Right kidney (tissue), 1 donor: Measurements from ENCODE around the gene LPAR1.

Experiments
- DNase-seq: peaks from one replicate; pipeline ENCODE4 v3.0.0-alpha.2; 2016

The LPAR1 gene

GRCh38 chr9:111000202-111000601 lies 38.1 kb downstream of the LPAR1 start:
- DNase-seq, result no peak

DNA sequence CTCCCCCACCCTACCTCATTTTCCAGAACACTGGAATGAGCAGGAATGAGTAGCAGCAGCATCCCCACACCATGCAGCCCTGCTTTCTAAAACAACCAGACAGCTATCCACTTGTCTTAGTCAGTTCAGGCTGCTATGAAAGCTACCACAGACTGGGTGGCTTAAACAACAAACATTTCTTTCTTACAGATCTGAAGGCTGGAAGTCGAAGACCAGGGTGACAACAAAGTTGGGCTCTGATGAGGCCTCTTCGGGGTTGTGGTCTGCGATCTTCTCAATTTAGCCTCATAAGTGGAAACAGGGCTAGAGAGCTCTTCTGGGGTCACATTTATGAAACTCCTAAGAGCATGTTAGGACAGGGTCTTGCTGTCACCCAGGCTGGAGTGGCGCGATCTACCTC lies 38.9 kb downstream of the LPAR1 start:
- DNase-seq, result no peak

GRCh38 chr9:110997847-110998246 lies 40.4 kb downstream of the LPAR1 start:
- no peak for DNase-seq

DNA sequence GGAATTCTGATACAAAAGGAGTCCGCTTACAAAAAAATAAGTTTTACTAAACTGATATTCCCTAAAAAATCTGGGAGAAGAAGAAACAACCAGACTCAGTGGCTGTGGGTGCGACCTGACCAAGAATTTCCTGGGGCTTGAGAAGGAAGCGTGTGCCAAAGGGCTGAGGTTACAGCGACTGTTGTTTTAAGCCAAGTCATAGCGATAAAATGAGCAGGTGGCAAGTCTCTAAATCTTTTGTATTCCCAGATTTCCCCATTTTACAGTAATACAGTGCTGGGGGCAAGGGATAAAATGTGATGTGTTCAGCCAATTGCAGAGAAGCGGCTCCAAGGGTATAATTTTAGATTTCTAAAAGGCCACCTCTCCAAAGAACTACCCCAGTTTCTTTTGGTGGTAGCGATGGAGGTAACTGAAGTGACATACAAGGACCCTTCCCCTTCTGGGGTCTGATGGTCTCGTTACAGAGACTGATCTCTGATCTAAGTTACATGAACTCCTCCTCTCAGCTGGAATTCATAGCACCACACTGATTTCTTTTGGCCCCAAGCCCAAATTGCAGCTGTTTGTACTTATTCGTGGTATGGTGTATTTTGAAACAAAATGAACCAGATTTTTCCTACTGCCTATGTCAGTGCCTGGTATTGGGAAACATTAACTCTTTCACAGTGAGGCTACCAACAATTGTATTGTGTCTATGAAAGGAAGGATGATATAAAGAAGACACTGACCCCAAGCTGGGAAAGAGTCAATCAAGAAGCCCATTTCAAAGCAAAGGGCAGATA lies 41.6 kb downstream of the LPAR1 start:
- DNase-seq, result no peak

GRCh38 chr9:110995420-110996340 lies 42.6 kb downstream of the LPAR1 start:
- no peak for DNase-seq

- DNase-seq, result no peak
These were observed 43.5 kb downstream of the LPAR1 start for GRCh38 chr9:110994771-110995241.

DNA sequence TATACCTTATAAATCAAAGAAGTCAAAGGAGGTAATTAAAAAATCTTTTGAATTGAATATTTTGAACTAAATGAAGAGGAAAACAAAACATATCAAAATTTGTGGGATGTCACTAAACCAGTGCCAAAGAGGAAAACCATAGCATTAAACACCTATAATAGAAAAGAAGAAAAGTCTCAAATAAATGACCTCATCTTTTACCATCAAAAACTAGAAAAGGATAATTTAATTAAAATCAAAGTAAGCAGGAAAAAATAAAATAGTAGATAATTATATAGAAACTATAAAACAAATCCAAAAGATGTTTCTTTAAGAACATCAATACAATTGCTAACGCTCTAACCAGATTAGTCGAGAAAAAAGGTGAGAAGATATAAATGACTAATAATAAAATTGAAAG lies 47.8 kb downstream of the LPAR1 start:
- DNase-seq, result no peak

DNA sequence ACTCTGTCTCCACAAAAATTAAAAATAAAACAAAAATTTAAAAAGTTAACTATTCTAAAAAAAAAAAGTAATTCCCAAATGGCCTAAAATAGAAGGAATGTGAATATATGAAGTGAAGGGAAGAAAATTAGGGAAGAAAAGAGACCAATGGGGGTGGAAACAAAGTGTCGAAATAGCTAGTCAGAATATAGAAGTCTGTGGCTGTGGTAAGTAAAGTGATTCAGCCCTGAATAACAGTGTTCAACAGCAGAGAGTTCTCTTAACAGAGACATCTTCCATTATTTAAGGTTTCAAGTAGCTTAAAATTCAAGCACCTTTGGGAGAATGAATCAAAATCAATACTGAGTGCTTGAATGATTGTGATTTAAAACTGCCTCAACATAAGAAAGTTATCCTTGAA lies 51.7 kb downstream of the LPAR1 start:
- no peak for DNase-seq

DNA sequence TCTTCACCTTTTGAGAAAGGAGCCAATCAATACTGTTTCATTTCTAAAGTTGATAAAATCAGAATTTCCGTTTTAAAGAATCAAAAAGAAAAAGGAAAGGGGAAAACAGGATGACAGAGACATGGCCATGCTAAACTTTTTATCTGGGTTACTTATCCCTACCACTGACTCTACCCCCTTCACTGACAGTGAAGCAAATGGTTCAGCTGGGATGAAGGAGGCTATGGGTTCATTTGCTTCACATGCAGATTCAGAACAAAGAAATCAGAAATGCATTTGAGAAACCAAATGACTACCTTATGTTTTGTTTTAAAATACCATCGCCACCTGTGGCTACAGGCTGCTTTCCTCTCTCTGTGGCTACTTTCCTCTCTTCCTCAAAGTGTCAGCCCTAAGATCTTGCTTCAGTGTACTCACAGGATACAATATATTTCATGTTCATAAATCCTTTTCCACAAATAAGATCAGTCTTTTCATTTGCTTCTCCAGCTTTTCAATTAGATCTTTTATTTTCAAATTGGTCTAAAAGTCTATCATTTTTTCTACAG lies 53.3 kb downstream of the LPAR1 start:
- DNase-seq, result no peak

DNA sequence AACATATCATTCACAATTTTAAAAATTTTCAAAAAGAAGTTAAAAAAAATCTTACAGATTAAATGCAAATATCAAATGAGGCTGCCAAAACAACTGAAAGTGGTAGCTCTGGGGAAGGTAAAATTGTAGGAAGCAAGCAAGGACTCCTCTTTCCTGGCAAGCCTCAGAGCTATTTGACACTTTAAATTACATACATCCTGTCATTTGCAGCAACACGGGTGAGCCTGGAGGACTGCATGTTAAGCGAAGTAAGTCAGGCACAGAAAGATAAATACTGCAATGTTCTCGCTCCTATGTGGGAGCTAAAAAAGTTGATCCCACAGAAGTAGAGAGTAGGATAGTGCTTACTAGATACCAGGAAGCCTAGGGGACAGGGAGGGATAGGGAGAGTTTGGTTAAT lies 58.0 kb downstream of the LPAR1 start:
- no peak for DNase-seq

- no peak for DNase-seq
These were observed 58.6 kb downstream of the LPAR1 start for GRCh38 chr9:110979636-110980035.

GRCh38 chr9:110978516-110978915 lies 59.8 kb downstream of the LPAR1 start:
- no peak for DNase-seq

DNA sequence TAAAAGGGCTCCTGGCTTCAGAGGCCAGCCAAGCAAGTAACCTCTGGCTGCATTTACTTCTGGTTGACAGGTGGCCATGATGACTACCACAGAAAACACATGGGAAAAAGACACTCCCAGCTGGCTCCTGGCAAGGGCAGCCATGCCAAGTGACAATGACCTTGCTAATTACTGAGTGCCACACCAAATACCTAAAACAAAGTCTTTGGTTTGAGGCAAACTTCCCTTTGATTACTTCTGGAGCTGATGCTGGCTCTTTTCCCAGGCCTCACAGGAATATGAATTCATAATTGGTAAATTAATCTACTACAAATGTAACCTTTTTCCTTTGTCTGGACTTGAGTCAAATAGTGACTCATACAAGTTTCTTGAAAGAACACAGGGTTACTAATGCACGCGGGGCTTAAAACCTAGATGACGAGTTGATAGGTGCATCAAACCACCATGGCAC lies 61.0 kb downstream of the LPAR1 start:
- DNase-seq, result no peak

DNA sequence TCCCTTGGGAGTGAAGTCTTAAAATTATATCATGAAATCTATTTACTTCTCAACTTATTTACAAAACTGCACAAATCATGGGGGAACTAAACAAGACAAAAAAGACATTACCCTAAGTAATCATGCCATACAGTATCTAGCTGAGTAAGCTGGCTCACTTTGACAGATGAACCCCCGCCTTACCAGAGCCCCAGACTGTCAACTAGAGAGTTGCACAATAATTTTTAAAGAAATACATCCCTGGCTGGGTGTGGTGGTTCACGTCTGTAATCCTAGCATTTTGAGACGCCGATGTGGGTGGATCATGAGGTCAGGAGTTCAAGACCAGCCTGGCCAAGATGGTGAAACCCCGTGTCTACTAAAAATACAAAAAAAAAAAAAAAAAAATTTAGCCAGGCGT lies 62.3 kb downstream of the LPAR1 start:
- DNase-seq, result no peak

DNA sequence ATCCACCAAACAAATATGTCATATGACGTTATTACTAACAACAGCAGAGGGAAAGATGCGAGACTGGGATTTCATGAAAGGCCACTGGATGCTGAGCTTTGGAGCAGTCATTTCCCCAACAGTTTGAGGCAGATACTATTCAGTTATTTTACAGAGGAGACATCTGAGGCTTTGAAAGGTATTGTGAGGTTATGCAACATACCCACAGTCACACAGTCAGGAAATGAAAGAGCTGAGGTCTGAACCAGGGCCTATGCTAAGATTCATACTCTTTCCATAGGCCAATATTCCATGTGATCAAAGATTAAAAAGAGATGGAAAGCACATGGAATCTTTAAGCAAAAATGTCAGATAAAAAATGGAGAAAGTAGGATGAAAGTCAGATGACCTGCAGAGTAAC lies 63.0 kb downstream of the LPAR1 start:
- no peak for DNase-seq

DNA sequence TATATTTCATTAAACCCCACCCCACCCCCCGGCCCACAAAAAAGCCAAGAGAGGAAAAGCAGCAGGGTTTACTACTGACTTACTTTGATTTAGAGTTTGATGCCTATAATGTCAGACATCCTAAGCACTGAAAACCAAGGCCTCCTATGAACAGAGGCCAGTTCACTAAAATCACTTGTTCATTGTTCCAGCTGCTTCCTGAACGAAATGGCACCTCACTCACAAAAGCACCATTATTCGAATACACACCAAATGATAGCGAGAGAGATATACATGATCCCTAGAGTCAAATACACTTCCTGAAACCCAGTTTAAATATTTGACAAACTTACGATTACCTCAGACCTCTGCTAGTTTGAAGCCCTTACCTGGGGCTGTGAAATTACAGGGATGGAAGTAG lies 66.6 kb downstream of the LPAR1 start:
- DNase-seq, result no peak

DNA sequence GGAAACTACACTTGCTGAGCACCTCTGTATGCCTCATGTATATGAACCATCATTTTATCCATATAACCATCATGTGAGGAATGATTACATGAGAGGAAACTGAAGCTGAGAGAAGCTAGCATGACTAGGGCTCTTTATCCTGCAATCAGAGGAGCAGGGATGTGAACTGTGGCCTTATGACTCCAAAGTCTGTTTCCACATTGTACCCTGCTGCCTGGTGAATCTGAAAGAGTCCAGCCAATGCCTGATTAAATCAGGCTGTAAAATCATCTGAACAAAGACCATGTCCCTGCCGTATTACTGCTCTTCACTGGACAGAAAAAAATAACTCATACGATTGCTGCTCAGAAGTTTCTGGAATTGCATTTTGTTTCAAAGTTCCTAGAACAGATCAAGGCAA lies 67.0 kb downstream of the LPAR1 start:
- DNase-seq, result no peak

DNA sequence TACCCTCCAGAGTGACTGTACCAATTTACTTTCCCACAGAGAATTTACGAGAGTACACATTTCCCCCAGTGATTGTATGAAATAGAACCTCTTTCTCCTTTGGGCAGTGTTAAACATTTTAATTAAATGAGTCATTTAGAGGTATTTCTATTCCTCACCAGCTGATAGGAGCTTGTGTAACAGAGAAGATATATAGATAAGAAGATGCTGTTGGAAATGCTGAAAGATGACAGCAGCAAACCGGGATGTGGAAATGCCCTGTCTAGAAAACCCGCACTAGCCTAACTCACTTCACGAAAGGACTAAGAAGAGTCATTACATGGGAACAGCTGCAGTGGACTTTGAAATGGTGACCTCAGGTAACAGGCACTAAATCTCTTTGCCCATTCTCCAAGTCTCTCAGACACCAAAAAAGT lies 68.3 kb downstream of the LPAR1 start:
- DNase-seq, result no peak

GRCh38 chr9:110968096-110968495 lies 70.2 kb downstream of the LPAR1 start:
- no peak for DNase-seq

DNA sequence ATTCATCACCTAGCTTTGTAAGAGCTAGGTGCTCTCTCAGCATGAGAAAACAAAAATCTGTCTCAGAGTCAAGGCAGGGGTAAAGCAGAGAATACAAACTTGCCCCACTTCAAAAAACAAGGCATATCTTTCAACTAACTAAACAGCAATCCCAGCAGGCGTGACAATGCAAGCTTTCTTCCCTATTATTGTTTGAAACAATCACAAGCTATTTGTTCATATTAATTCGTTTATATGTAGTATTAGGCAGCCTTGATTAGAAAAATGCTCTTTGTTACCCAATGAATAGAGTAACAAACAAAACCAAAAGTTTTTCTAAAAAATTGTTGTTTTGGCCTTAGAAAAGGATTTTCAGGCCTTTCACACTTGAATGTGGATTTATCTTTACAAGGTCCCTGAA lies 71.1 kb downstream of the LPAR1 start:
- DNase-seq, result no peak

DNA sequence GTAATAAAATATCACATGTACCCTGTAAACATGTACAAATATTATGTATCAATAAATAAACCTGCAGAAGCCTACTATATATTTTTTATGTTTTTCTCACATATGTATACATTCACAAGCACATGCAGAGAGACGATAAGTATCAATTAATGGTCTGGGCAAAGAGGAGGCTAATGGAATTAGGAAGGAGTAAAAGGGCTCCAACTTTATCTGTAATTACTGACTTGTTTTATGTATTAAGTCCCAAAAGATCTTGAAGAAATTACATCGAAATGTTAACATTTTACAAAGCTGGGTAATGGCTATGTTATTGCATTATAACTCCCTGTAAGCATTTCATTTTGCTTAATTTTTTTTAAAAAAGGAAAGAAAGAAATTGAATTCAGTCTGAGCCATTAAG lies 78.0 kb downstream of the LPAR1 start:
- DNase-seq, result no peak

DNA sequence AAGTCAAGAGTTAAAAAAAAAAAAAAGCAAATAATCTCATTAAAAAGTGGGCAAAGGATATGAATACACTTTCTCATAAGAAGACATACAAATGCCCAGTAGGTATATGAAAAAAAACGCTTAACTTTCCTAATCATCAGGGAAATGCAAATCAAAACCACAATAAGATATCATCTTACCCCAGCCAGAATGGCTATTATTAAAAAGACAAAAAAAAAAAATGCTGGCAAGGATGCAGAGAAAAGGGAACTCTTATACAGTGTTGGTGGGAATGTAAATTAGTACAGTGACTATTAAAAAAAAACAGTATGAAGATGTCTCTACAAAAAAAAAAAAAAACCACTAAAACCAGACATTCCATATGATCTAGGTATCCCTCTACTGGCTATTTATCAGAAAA lies 79.4 kb downstream of the LPAR1 start:
- DNase-seq, result no peak

DNA sequence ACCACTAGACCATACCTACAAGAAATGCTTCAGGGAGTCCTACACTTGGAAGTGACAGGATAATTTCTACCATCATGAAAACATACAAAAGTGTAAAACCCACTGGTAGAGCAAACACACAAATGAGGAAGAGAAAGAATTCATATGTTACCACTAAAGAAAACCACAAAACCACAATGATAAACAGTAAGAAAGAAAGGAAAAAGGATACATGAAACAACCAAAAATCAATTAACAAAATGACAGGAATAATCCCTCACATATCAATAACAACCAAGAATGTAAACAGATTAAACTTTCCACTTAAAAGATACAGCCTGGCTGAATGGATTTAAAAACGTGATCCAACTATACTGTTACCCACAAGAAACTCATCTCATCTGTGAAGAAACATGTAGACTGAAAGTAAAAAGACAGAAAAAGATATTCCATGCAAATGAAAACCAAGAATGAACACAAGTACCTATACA lies 83.4 kb downstream of the LPAR1 start:
- DNase-seq, result no peak
